HG02943 (cell line): ENCODE data around the gene TTLL9.

ENCODE experiments used
- ATAC-seq: cut with Tn5 transposase; IDR thresholded peaks from one replicate; pipeline ENCODE4 v1.9.1; 2021; ENCODE audit warnings: mild to moderate bottlenecking, low read depth, moderate library complexity; ENCODE audit not compliant: unreplicated experiment

TTLL9 gene

GRCh38 chr20:31857861-31858759 is 12.3 kb upstream of the TTLL9 start:
- ATAC-seq, result peak; percentile 73

- ATAC-seq, result no peak
Observed at GRCh38 chr20:31858760-31859083, 11.7 kb upstream of the TTLL9 start.

GRCh38 chr20:31859266-31859997 is 11.0 kb upstream of the TTLL9 start:
- no peak for ATAC-seq

- ATAC-seq, result no peak
Observed at GRCh38 chr20:31859998-31860380, 10.4 kb upstream of the TTLL9 start.

GRCh38 chr20:31860390-31861134 is 9.9 kb upstream of the TTLL9 start:
- no peak for ATAC-seq

- no peak for ATAC-seq
Observed at GRCh38 chr20:31861135-31861384, 9.4 kb upstream of the TTLL9 start.

- ATAC-seq, result no peak
Observed at GRCh38 chr20:31861385-31862156, 8.9 kb upstream of the TTLL9 start.

- ATAC-seq, result no peak
Observed at GRCh38 chr20:31862157-31862470, 8.3 kb upstream of the TTLL9 start.

- ATAC-seq, result no peak
Observed at GRCh38 chr20:31862506-31862905, 7.9 kb upstream of the TTLL9 start.

GRCh38 chr20:31863296-31864085 is 6.9 kb upstream of the TTLL9 start:
- ATAC-seq, result no peak

GRCh38 chr20:31864521-31865400 is 5.7 kb upstream of the TTLL9 start:
- ATAC-seq, result no peak

GRCh38 chr20:31866221-31866620 is 4.2 kb upstream of the TTLL9 start:
- no peak for ATAC-seq

- no peak for ATAC-seq
Observed at GRCh38 chr20:31868853-31869672, 1.4 kb upstream of the TTLL9 start.

GRCh38 chr20:31869673-31869941 is 827 bp upstream of the TTLL9 start:
- no peak for ATAC-seq

GRCh38 chr20:31870726-31871617 is 538 bp downstream of the TTLL9 start:
- no peak for ATAC-seq

GRCh38 chr20:31871618-31871954 is 1.2 kb downstream of the TTLL9 start:
- no peak for ATAC-seq

GRCh38 chr20:31872406-31872805 is 2.0 kb downstream of the TTLL9 start:
- no peak for ATAC-seq

GRCh38 chr20:31875671-31876070 is 5.2 kb downstream of the TTLL9 start:
- ATAC-seq, result no peak
